NCI-H82 (cell line): ENCODE data around the gene INPP5J.
A peak's percentile ranks its signal among the peaks of the same experiment; 100 is the strongest.

Experiments used
- DNase-seq: peaks from one replicate; lab custom pipeline; 2025; lab: John Stamatoyannopoulos, UW

Gene INPP5J

GRCh38 chr22:31124811-31125465 is 2.2 kb downstream of the INPP5J start:
- no peak for DNase-seq

GRCh38 chr22:31125521-31126117 is 2.9 kb downstream of the INPP5J start:
- no peak for DNase-seq

GRCh38 chr22:31126128-31126868 is 3.5 kb downstream of the INPP5J start:
- DNase-seq = no peak

GRCh38 chr22:31126869-31127175 is 4.1 kb downstream of the INPP5J start:
- no peak for DNase-seq

- DNase-seq = no peak
Observed at GRCh38 chr22:31127181-31127772, 4.5 kb downstream of the INPP5J start.

- no peak for DNase-seq
Observed at GRCh38 chr22:31128156-31128555, 5.4 kb downstream of the INPP5J start.

GRCh38 chr22:31130873-31131272 is 8.1 kb downstream of the INPP5J start:
- no peak for DNase-seq

GRCh38 chr22:31133911-31134310 is 11.1 kb downstream of the INPP5J start:
- DNase-seq = no peak

- no peak for DNase-seq
Observed at GRCh38 chr22:31134688-31135087, 11.9 kb downstream of the INPP5J start.

GRCh38 chr22:31135706-31136105 is 12.9 kb downstream of the INPP5J start:
- no peak for DNase-seq

GRCh38 chr22:31136155-31136554 is 13.4 kb downstream of the INPP5J start:
- DNase-seq = no peak

- DNase-seq = no peak
Observed at GRCh38 chr22:31136711-31137110, 13.9 kb downstream of the INPP5J start.

GRCh38 chr22:31137721-31138120 is 15.0 kb downstream of the INPP5J start:
- no peak for DNase-seq

- DNase-seq = no peak
Observed at GRCh38 chr22:31138126-31138525, 15.4 kb downstream of the INPP5J start.

- DNase-seq = no peak
Observed at GRCh38 chr22:31139066-31139465, 16.3 kb downstream of the INPP5J start.

- peak; percentile 60 for DNase-seq
Observed at GRCh38 chr22:31139866-31140716, 17.3 kb downstream of the INPP5J start, which contains the start of gene PLA2G3. PLA2G3 (minus strand) TSS chr22:31140508; CDS start chr22:31140354, 154 bp downstream.

- no peak for DNase-seq
Observed at GRCh38 chr22:31140746-31141145, 18.0 kb downstream of the INPP5J start.

- DNase-seq = no peak
Observed at GRCh38 chr22:31141551-31141950, 18.8 kb downstream of the INPP5J start.

- DNase-seq = no peak
Observed at GRCh38 chr22:31142285-31142684, 19.5 kb downstream of the INPP5J start.

GRCh38 chr22:31143038-31143437 is 20.3 kb downstream of the INPP5J start:
- no peak for DNase-seq

- DNase-seq = no peak
Observed at GRCh38 chr22:31143537-31143936, 20.8 kb downstream of the INPP5J start.

GRCh38 chr22:31144223-31144622 is 21.5 kb downstream of the INPP5J start:
- no peak for DNase-seq
